HepG2 (cell line): ENCODE data around the gene TLR9. TPM values are rescaled to one million over a fixed set of nuclear protein-coding genes. Genes with fewer than 3 reads are reported as not detected.
A peak's percentile ranks its signal among the peaks of the same experiment; 100 is the strongest.

Experiments used
- ARNT2 ChIP-seq: sonication (generic); formaldehyde crosslinking; IDR thresholded peaks from 2 replicates; pipeline ENCODE4 v1.8.0; 2022; ENCODE audit warnings: mild to moderate bottlenecking, low read depth, missing genetic modification reagents, moderate library complexity
- EP300 ChIP-seq, 3 experiments: sonication (generic) in 1 of 3; formaldehyde crosslinking in 1 of 3; IDR thresholded peaks; 2 replicates each; pipeline versions ENCODE4 v1.5.1 to v1.6.1; 2011 to 2020; ENCODE audit warnings: low read depth in 2 of 3, low read length in 2 of 3, borderline replicate concordance in 1 of 3, improper control_type of control experiment in 1 of 3, mild to moderate bottlenecking in 1 of 3, missing genetic modification reagents in 1 of 3, moderate library complexity in 1 of 3
- FIP1L1 ChIP-seq: fragments of 200-400 bp; formaldehyde crosslinking; IDR thresholded peaks from 2 replicates; pipeline ENCODE4 v1.6.1; 2018; ENCODE audit warnings: low read depth, mild to moderate bottlenecking, low read length, moderate library complexity, borderline replicate concordance; ENCODE audit not compliant: insufficient read depth
- IRF2 ChIP-seq: IDR thresholded peaks from 2 replicates; pipeline ENCODE4 v1.6.1; 2018; ENCODE audit warnings: missing genetic modification reagents, missing compliant biosample characterization
- JDP2 ChIP-seq: sonication (generic); formaldehyde crosslinking; IDR thresholded peaks from 2 replicates; pipeline ENCODE4 v1.8.1; 2022; ENCODE audit warnings: missing genetic modification reagents, borderline replicate concordance
- JUND ChIP-seq: sonication (generic); formaldehyde crosslinking; IDR thresholded peaks from 2 replicates; pipeline ENCODE4 v1.8.0; 2022; ENCODE audit warnings: mild to moderate bottlenecking, missing genetic modification reagents
- NPAS2 ChIP-seq: sonication (generic); formaldehyde crosslinking; IDR thresholded peaks from 2 replicates; pipeline ENCODE4 v1.8.0; 2022; ENCODE audit warnings: mild to moderate bottlenecking, missing genetic modification reagents, borderline replicate concordance
- NR3C1 ChIP-seq: sonication (generic); formaldehyde crosslinking; IDR thresholded peaks from 2 replicates; pipeline ENCODE4 v1.4.0; 2020; ENCODE audit warnings: missing genetic modification reagents
- RARA ChIP-seq: IDR thresholded peaks from 2 replicates; pipeline ENCODE4 v1.6.1; 2016; ENCODE audit warnings: missing genetic modification reagents, missing compliant biosample characterization
- RXRB ChIP-seq: IDR thresholded peaks from 2 replicates; pipeline ENCODE4 v1.6.1; 2016; ENCODE audit warnings: borderline replicate concordance, missing genetic modification reagents, missing compliant biosample characterization
- SNAI1 ChIP-seq: sonication (generic); formaldehyde crosslinking; IDR thresholded peaks from 2 replicates; pipeline ENCODE4 v1.5.0; 2020; ENCODE audit warnings: mild to moderate bottlenecking, missing genetic modification reagents, borderline replicate concordance
- SPEN ChIP-seq: sonication (generic); formaldehyde crosslinking; IDR thresholded peaks from 2 replicates; pipeline ENCODE4 v1.5.1; 2020; ENCODE audit warnings: low read depth, mild to moderate bottlenecking, missing genetic modification reagents
- THAP11 ChIP-seq: IDR thresholded peaks from 2 replicates; pipeline ENCODE4 v1.6.1; 2016; ENCODE audit warnings: missing biosample characterization, missing genetic modification reagents
- TRAFD1 ChIP-seq: sonication (generic); formaldehyde crosslinking; IDR thresholded peaks from 2 replicates; pipeline ENCODE4 v1.5.1; 2020; ENCODE audit warnings: missing genetic modification reagents, mild to moderate bottlenecking, borderline replicate concordance
- UBTF ChIP-seq: sonication (generic); formaldehyde crosslinking; IDR thresholded peaks from 2 replicates; pipeline ENCODE4 v1.4.0; 2020; ENCODE audit warnings: mild to moderate bottlenecking, missing genetic modification reagents
- ZNF235 ChIP-seq: sonication (generic); formaldehyde crosslinking; IDR thresholded peaks from 2 replicates; pipeline ENCODE4 v1.8.1; 2023; ENCODE audit warnings: mild to moderate bottlenecking, missing genetic modification reagents, borderline replicate concordance
- ZNF652 ChIP-seq: IDR thresholded peaks from 2 replicates; pipeline ENCODE4 v1.6.1; 2016; ENCODE audit warnings: low read depth, borderline replicate concordance
- polyA plus RNA-seq, 8 experiments: library from polyadenylated mRNA; depleted of rRNA in 3 of 8; stranded (reverse) in 7 of 8; unstranded in 1 of 8; fragments of >200 nt; fragmentation: Illumina TruSeq in 4 of 8; extraction: Trizol in 4 of 8; gene quantifications; 2 replicates each; pipeline versions ENCODE4 v1.2.1 to v1.2.3, GENCODE V29; 2011 to 2016; ENCODE audit warnings: low read depth in 4 of 8, missing spikeins in 1 of 8, mixed read lengths in 1 of 8; ENCODE audit not compliant: insufficient read depth in 1 of 8
- total RNA-seq, 5 experiments: library from RNA; depleted of rRNA; stranded (reverse); fragments of >200 nt; fragmentation: Illumina TruSeq; extraction: Trizol; gene quantifications; 2 replicates each; pipeline ENCODE4 v1.2.3, GENCODE V29; 2016; ENCODE audit warnings: low read depth in 1 of 5
- TF ChIP-seq, protein P1 (sequence below): sonication (generic); formaldehyde crosslinking; IDR thresholded peaks from 2 replicates; pipeline ENCODE4 v1.5.1; 2020; ENCODE audit warnings: missing genetic modification reagents, mild to moderate bottlenecking, borderline replicate concordance
- TF ChIP-seq, protein P2 (sequence below): sonication (generic); formaldehyde crosslinking; IDR thresholded peaks from 2 replicates; pipeline ENCODE4 v1.4.0; 2020; ENCODE audit warnings: mild to moderate bottlenecking, missing genetic modification reagents

Gene TLR9
- total and polyA plus RNA-seq, 2 of the 13 experiments (the other 11 are each of a cell fraction or from before 2014, with no cell fraction given): not detected

- TF ChIP-seq RXRB (CRISPR knock-in tag): 0 out of 2 replicates have a peak, but pooled peaks have one; percentile 33
- no peak for TF ChIP-seq ARNT2 (CRISPR knock-in tag)
- TF ChIP-seq ZNF235: no peak
- TF ChIP-seq NPAS2 (CRISPR knock-in tag): no peak
- TF ChIP-seq JDP2 (CRISPR knock-in tag): no peak
- no peak for TF ChIP-seq FIP1L1
- no peak for TF ChIP-seq ZNF652 (CRISPR knock-in tag)
- TF ChIP-seq IRF2 (CRISPR knock-in tag): 0 out of 2 replicates have a peak, but pooled peaks have one; percentile 30
- TF ChIP-seq, protein P1, sequence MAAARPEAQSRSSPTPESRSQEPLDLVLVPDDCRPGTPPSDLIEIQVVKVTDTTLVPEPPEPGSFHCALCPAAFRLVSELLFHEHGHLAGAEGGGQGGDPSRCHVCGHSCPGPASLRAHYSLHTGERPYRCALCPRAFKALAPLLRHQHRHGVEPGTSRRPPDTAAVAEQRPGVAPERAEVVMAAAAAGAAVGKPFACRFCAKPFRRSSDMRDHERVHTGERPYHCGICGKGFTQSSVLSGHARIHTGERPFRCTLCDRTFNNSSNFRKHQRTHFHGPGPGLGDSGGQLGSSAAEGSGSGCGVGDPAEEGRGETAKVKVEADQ: no peak
- peak; percentile 47 for TF ChIP-seq THAP11
- TF ChIP-seq JUND (CRISPR knock-in tag): no peak
- TF ChIP-seq SNAI1 (CRISPR knock-in tag): no peak
- TF ChIP-seq SPEN (CRISPR knock-in tag): no peak
- TF ChIP-seq UBTF: no peak
- no peak for TF ChIP-seq NR3C1 (CRISPR knock-in tag)
- TF ChIP-seq TRAFD1 (CRISPR knock-in tag): no peak
- TF ChIP-seq EP300 (IDR thresholded peaks at IDR 0.05; ENCODE audit: low read depth in 2 of 2, low read length in 2 of 2): no peak
- TF ChIP-seq EP300 (CRISPR knock-in tag; IDR thresholded peaks at IDR 0.05; ENCODE audit: borderline replicate concordance): peak; percentile 28; the same call in 1 of the 2 replicates
- TF ChIP-seq, protein P2, sequence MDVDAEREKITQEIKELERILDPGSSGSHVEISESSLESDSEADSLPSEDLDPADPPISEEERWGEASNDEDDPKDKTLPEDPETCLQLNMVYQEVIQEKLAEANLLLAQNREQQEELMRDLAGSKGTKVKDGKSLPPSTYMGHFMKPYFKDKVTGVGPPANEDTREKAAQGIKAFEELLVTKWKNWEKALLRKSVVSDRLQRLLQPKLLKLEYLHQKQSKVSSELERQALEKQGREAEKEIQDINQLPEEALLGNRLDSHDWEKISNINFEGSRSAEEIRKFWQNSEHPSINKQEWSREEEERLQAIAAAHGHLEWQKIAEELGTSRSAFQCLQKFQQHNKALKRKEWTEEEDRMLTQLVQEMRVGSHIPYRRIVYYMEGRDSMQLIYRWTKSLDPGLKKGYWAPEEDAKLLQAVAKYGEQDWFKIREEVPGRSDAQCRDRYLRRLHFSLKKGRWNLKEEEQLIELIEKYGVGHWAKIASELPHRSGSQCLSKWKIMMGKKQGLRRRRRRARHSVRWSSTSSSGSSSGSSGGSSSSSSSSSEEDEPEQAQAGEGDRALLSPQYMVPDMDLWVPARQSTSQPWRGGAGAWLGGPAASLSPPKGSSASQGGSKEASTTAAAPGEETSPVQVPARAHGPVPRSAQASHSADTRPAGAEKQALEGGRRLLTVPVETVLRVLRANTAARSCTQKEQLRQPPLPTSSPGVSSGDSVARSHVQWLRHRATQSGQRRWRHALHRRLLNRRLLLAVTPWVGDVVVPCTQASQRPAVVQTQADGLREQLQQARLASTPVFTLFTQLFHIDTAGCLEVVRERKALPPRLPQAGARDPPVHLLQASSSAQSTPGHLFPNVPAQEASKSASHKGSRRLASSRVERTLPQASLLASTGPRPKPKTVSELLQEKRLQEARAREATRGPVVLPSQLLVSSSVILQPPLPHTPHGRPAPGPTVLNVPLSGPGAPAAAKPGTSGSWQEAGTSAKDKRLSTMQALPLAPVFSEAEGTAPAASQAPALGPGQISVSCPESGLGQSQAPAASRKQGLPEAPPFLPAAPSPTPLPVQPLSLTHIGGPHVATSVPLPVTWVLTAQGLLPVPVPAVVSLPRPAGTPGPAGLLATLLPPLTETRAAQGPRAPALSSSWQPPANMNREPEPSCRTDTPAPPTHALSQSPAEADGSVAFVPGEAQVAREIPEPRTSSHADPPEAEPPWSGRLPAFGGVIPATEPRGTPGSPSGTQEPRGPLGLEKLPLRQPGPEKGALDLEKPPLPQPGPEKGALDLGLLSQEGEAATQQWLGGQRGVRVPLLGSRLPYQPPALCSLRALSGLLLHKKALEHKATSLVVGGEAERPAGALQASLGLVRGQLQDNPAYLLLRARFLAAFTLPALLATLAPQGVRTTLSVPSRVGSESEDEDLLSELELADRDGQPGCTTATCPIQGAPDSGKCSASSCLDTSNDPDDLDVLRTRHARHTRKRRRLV (CRISPR knock-in tag): no peak
- 0 out of 2 replicates have a peak, but pooled peaks have one; percentile 11 for TF ChIP-seq RARA (CRISPR knock-in tag)
These were observed 4.9 kb downstream of the TLR9 start (continued) for GRCh38 chr3:52220380-52221026.
